Measurements from ENCODE around the gene FLYWCH1.
A peak's percentile ranks its signal among the peaks of the same experiment; 100 is the strongest.

FLYWCH1 gene

GRCh38 chr16:2963074-2963722 is 51.5 kb downstream of the FLYWCH1 start:
- no peak for TF ChIP-seq POLR2AphosphoS5 (IDR thresholded peaks at IDR 0.05; ENCODE audit: low read depth, low read length)
- no peak for TF ChIP-seq TAF1 (IDR thresholded peaks at IDR 0.05; ENCODE audit: borderline replicate concordance, insufficient read depth, low read length)
- TF ChIP-seq FOXP2 (optimal IDR thresholded peaks at IDR 0.05; ENCODE audit: borderline replicate concordance, extremely low read depth, extremely low read length, insufficient read depth), result no peak
- TF ChIP-seq REST (IDR thresholded peaks at IDR 0.05; ENCODE audit: insufficient read depth in 1 of 2, low read depth in 2 of 2, low read length in 2 of 2), result no peak
- no peak for TF ChIP-seq SIN3A (IDR thresholded peaks at IDR 0.05; ENCODE audit: borderline replicate concordance, insufficient read depth, low read length)

GRCh38 chr16:2963723-2964474 is 52.2 kb downstream of the FLYWCH1 start, which contains the start of gene KREMEN2:
Gene KREMEN2 (plus strand): TSS chr16:2964275. CDS start chr16:2964521, 246 bp downstream.
- TF ChIP-seq POLR2AphosphoS5 (IDR thresholded peaks at IDR 0.05; ENCODE audit: low read depth, low read length) (0 out of 2 replicates have a peak, but pooled peaks have one; percentile 32), FOXP2 (optimal IDR thresholded peaks at IDR 0.05; ENCODE audit: borderline replicate concordance, extremely low read depth, extremely low read length, insufficient read depth) (no peak)

GRCh38 chr16:2964475-2965336 is 53.0 kb downstream of the FLYWCH1 start:
- no peak for TF ChIP-seq TAF1 (IDR thresholded peaks at IDR 0.05; ENCODE audit: borderline replicate concordance, insufficient read depth, low read length)
- no peak for TF ChIP-seq SIN3A (IDR thresholded peaks at IDR 0.05; ENCODE audit: borderline replicate concordance, insufficient read depth, low read length)
- no peak for TF ChIP-seq POLR2AphosphoS5 (IDR thresholded peaks at IDR 0.05; ENCODE audit: low read depth, low read length)
- no peak for TF ChIP-seq REST (IDR thresholded peaks at IDR 0.05; ENCODE audit: insufficient read depth in 1 of 2, low read depth in 2 of 2, low read length in 2 of 2)
- TF ChIP-seq FOXP2 (optimal IDR thresholded peaks at IDR 0.05; ENCODE audit: borderline replicate concordance, extremely low read depth, extremely low read length, insufficient read depth), result no peak

- TF ChIP-seq TAF1 (IDR thresholded peaks at IDR 0.05; ENCODE audit: borderline replicate concordance, insufficient read depth, low read length), result no peak
- TF ChIP-seq FOXP2 (optimal IDR thresholded peaks at IDR 0.05; ENCODE audit: borderline replicate concordance, extremely low read depth, extremely low read length, insufficient read depth), result no peak
- no peak for TF ChIP-seq REST (IDR thresholded peaks at IDR 0.05; ENCODE audit: insufficient read depth in 1 of 2, low read depth in 2 of 2, low read length in 2 of 2)
- no peak for TF ChIP-seq POLR2AphosphoS5 (IDR thresholded peaks at IDR 0.05; ENCODE audit: low read depth, low read length)
These were observed 54.5 kb downstream of the FLYWCH1 start for GRCh38 chr16:2966043-2966807.

GRCh38 chr16:2966808-2967191 is 55.1 kb downstream of the FLYWCH1 start:
- no peak for TF ChIP-seq POLR2AphosphoS5 (IDR thresholded peaks at IDR 0.05; ENCODE audit: low read depth, low read length)
- no peak for TF ChIP-seq FOXP2 (optimal IDR thresholded peaks at IDR 0.05; ENCODE audit: borderline replicate concordance, extremely low read depth, extremely low read length, insufficient read depth)
- TF ChIP-seq TAF1 (IDR thresholded peaks at IDR 0.05; ENCODE audit: borderline replicate concordance, insufficient read depth, low read length), result no peak
- no peak for TF ChIP-seq REST (IDR thresholded peaks at IDR 0.05; ENCODE audit: insufficient read depth in 1 of 2, low read depth in 2 of 2, low read length in 2 of 2)
- no peak for TF ChIP-seq SIN3A (IDR thresholded peaks at IDR 0.05; ENCODE audit: borderline replicate concordance, insufficient read depth, low read length)

All from PFSK-1 (cell line).